Measurements from ENCODE around the gene CIT.

DNA sequence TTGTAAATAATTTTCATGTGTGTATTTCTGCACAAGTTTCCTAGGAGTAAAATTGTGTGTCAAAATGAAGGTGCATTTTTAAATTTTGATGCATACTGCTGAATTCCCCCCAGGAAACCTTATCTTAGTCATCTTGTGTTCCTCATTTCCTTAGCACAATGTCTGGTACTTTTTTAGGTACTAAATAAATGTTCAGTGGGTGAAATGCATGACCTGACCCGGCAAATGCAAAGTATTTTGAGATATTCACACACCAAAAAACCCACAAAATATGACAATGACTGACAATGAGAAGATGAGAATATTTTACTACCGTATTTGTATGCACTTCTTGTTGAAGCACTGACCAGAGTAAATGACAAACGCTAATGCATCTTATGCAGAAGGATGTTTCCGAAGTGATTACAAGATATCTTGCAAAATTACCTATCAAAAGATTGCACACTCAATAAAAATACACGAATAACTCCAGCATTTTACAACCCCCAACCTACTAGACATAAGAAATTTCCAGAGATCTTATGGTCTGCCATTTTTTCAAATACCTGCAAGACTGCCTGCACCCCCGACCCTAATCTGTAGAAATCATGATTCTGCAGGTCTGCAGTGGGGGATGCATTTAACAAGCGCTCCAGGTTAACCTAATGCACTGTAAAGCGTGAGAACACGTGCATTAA, 210.1 kb downstream of the CIT start:
- TF ChIP-seq CTCF (conservative IDR thresholded peaks at IDR 0.05; ENCODE audit: low read depth, low read length) (no peak), EZH2 (IDR thresholded peaks at IDR 0.05; ENCODE audit: low read length, unreplicated experiment) (no peak)
